Coronary artery (tissue), 2 donors: ENCODE data around the gene CLEC2A.

Experiments
- DNase-seq: peaks from one replicate; pipeline ENCODE4 v3.0.0-alpha.2; 2017; ENCODE audit warnings: low spot score
- H3K27ac ChIP-seq, 2 donors: fragments of 200-600 bp; sonication (generic); one replicate each; pipeline ENCODE4 v1.5.1; 2016 to 2019
- H3K4me3 ChIP-seq: fragments of 200-600 bp; sonication (generic); 2 replicates; pipeline ENCODE4 v1.5.1; 2016; ENCODE audit warnings: mild to moderate bottlenecking, moderate library complexity
- CTCF ChIP-seq: fragments of 200-600 bp; sonication (generic); IDR thresholded peaks from one replicate; pipeline ENCODE4 v1.5.1; 2019; ENCODE audit warnings: antibody characterized with exemption

The CLEC2A gene

GRCh38 chr12:9866860-9867269 is 65.3 kb downstream of the CLEC2A start:
- H3K27ac ChIP-seq: peak overlapping the region in 1 of 2 donors; percentile 39
- no peak for DNase-seq
- TF ChIP-seq CTCF: no peak
- H3K4me3 ChIP-seq: peak overlapping the region; percentile 67

- DNase-seq: no peak
- Histone ChIP-seq H3K4me3 (peak overlapping the region; percentile 21), H3K27ac (no peak overlapping the region)
- TF ChIP-seq CTCF: no peak
Measured at GRCh38 chr12:9864913-9865675, 67.1 kb downstream of the CLEC2A start.
